DMS114 treated with DMSO at 0.1 percent for 48 hours (cell line): ENCODE measurements around the gene SNAPC3.
"Not testable (repeated sequence)": the region's sequence is repeated elsewhere in the genome, so short reads cannot be mapped to it uniquely, and the experiment has no call there.

ENCODE experiments used
- DNase-seq: peaks from one replicate; lab custom pipeline; 2025; ENCODE audit not compliant: unreplicated experiment; lab: John Stamatoyannopoulos, UW

SNAPC3 gene

DNA sequence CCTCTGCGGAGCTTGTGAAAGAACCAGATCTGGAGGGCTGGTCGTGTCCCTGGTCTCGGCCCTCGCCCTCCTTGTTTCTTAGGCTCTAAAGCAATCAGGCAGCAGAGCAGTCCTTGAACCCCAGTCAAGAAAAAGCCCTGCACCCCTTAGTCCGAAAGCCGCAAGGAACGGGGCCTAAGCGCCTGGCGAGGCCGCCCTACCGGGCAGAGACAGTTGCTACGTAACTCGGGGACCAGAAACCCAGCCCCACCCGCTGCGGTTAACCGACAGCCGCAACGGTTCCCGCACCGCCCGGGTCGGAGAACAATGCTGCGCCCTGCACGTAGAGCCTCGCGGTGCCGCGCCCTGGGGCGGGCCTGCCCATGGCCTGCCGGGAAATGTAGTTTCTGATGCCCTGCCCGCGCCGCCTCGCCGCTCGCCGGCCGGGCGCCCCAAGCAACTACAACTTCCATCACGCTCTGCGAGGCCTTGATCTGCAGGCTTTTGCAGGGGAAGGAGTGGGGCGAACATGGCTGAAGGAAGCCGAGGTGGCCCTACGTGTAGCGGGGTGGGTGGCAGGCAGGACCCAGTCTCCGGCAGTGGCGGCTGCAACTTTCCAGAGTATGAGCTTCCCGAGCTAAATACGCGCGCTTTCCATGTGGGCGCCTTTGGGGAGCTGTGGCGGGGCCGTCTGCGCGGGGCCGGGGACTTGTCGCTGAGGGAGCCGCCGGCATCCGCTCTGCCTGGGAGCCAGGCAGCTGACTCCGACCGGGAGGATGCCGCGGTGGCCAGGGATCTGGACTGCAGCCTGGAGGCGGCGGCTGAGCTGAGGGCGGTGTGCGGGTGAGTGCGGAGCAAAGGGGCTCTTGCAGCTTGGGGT is at the start of gene SNAPC3:
TSS of gene SNAPC3 (plus strand) at position 505 of the 859 bp plus-strand sequence. CDS start at position 509, 4 bp downstream.
- DNase-seq, result peak; percentile 80

GRCh38 chr9:15373881-15374280 is 48.8 kb upstream of the SNAPC3 start:
- no peak for DNase-seq

- DNase-seq, result no peak
Measured at GRCh38 chr9:15374310-15374709, 48.4 kb upstream of the SNAPC3 start.

GRCh38 chr9:15374825-15375224 is 47.9 kb upstream of the SNAPC3 start:
- no peak for DNase-seq

DNA sequence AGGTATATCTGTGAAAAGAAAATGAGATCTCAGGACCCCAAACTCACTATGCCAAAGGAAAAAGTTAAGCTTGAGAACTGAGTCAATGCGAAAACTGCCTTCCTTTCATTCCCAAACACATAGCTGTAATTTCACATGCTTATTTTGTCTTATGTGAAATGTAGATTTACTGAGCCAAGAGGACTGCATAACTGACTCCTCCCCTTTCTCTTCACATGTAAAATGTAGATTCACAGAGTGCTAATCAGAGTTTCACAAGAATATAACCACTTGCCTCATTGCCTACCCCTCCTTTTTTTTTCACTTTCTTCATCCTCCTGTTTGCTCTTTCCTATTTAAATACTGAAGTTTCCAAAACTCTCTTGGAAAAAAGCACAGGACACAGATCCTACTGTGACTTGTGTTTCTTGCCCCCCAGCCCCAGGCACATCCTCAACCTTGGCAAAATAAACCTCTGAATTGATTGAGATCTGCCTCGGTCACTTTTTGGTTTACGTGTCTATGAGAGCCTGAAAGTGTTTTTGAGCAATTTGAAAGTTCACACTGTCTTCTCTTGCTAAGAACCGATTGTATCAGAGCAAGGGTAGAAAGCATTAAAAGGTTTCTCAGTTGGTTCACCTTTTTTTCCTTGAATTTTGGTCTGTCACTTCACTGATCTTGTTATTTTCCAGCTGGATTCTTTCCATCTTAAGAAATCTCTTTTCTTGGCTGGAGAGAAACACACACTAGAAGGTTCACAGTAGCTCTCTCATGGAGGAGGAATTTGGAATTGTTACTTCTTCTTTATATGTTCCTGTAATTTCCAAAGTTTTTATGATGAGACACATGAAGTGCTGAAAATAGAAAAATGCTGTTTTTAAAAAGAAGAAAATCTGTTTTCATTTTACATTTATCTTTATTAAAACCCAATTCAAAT is 44.8 kb upstream of the SNAPC3 start:
- DNase-seq, result no peak

DNA sequence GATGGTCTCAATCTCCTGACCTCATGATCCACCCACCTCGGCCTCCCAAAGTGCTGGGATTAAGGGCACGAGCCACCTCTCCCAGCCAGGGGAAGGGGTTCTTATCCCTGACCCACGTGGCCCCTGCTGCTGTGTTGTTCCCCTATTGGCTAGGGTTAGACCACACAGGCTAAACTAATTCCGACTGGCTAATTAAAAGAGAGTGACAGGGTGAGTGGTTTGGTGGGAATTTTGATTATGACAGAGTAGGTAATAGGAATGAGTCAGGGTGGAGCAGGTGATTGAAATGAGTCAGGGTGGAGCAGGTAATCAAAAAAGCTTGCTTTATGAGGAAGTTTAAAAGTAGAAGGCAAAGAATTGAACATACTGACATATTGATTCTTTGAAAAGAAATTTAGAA is 43.4 kb upstream of the SNAPC3 start:
- DNase-seq, result not testable (repeated sequence)

DNA sequence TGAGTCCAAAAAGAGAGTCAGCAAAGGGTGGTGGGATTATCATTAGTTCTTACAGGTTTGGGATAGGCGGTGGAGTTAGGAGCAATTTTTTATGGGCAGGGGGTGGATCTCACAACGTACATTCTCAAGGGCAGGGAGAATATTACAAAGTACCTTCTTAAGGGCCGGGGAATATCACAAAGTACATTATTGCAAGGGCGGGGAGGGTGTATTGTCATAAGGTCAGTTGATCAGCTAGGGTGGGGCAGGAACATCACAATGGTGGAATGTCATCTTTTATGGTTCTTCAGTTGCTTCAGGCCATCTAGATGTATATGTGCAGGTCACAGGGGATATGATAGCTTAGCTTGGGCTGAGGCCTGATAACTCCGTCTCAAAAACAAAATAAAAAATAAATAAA is 42.8 kb upstream of the SNAPC3 start:
- not testable (repeated sequence) for DNase-seq

DNA sequence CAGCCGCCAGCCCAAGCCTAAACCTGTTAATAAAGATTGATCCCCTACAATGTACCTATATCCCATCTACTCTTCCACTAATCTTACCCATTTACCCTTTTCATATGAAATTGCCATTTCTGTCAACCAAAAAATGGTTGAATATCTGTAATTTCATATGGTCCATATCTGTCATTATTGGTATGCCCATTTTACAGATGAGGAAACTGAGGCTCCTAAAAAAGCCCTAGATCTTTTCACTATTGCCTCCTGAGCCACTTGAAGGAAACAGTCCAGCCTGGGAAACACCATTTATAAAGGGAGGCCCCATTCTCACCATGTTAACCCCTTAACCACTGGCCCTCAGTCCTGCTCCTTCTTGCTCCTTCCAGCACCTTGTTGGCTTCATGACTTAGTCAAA is 41.2 kb upstream of the SNAPC3 start:
- DNase-seq, result no peak

GRCh38 chr9:15386465-15386864 is 36.2 kb upstream of the SNAPC3 start:
- no peak for DNase-seq

- no peak for DNase-seq
Measured at GRCh38 chr9:15389173-15389572, 33.5 kb upstream of the SNAPC3 start.

DNA sequence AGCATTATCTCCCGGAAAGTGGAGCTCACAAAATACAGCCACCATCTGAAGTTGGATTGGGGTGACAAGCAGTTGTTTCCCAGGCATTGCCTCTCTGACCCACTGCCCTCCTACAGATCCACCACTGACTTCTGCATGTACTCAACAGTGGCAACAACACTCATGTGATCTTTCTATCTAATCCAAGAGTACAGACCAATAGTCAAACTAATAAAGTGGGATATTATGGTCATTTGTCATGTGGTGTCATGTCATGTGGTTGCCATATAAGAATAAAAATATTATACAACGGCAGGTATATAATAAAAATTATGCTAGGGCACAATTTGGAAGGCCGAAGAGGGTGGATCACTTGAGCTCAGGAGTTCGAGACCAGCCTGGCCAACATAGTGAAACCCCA is 33.0 kb upstream of the SNAPC3 start:
- no peak for DNase-seq

- DNase-seq, result no peak
Measured at GRCh38 chr9:15390201-15390600, 32.5 kb upstream of the SNAPC3 start.

GRCh38 chr9:15392363-15392762 is 30.3 kb upstream of the SNAPC3 start:
- no peak for DNase-seq

- DNase-seq, result no peak
Measured at GRCh38 chr9:15400281-15400941, 22.3 kb upstream of the SNAPC3 start.

DNA sequence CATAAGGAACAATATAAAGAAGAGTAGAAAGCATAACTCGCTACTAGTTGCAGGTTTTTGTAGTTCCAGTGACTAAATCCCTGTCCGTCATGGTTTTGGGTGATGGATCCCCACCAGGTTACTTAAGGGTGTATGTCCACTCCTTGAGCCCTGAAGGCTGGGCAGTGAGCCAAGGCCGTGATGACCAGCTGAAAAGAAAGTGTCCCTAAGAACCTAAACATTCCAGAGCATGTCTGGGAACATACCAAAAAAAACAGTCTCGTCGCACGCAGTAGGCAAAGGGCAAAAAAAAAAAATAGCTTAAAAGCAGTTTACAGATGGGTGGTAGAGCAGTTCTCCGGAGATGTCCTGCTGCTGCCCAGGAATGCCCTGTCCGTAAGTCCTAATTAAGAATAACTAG is 21.4 kb upstream of the SNAPC3 start:
- no peak for DNase-seq

DNA sequence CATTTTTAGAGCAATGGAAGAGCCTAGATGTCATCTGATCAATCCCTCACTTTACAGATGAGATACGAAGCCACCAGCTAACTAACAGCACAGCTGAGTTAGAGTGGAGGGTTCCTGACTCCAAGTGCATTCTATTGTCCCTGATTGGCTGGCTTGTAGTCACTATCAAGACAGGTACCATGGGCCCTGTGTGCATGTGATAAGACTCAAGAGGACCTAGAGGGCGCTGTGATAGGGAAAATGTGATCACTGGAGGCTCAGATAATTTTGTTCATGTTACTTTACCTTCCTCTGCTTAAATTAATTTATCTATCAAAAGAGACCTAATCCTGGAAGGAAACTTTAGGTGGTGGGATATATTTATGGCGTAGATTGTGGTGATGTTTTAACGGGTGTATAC is 19.5 kb upstream of the SNAPC3 start:
- DNase-seq, result no peak

- DNase-seq, result no peak
Measured at GRCh38 chr9:15404171-15404570, 18.5 kb upstream of the SNAPC3 start.

DNA sequence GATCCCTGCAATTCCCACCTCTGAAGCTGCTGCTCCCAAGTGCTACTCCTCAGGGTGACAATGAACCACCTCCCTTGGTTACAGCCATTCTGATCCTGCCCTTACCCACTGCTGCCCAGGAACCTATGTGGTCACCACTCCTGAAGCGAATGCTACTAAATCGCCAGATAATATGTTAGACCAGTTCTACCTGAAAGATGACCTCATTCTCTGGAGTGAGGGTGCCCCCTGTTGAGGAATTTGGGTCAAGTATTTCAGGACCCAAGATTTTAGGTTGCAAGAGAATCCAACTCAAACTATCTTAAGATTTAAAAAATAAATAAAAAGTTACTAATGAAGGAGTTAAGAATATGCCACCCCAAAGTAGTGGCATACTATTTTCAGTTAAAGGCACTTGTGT is 5.8 kb upstream of the SNAPC3 start:
- DNase-seq, result no peak

DNA sequence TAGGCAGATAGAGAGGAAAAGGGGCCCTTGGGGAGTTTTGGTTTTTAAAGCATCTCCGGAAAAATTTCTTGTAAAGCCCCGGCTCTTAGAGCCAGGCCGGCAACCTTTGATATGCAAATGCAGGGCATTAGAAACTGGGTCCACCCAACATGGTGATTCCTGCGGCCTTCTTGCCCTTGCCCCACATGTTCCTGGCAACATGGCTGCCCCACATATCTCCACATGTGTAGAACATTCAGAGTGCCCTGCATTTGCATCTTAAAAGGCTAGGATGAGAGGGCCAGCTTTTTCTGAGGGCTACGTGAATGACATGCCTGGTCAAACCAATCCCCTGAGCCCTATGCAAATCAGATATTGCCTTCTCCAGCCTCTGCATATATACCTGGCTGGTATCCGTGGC is 5.0 kb upstream of the SNAPC3 start:
- DNase-seq, result no peak

- DNase-seq, result no peak
Measured at GRCh38 chr9:15420796-15421195, 1.9 kb upstream of the SNAPC3 start.

- no peak for DNase-seq
Measured at GRCh38 chr9:15421532-15421931, 1.1 kb upstream of the SNAPC3 start.
